CD4-positive, alpha-beta T cell (primary cell): ENCODE measurements around the gene CYP3A5. TPM values are rescaled to one million over a fixed set of nuclear protein-coding genes. Genes with fewer than 3 reads are reported as not detected.

Experiments
- ATAC-seq: fragments of 200-7000 bp; cut with Tn5 transposase; one replicate; pipeline ENCODE4 v1.10.0; 2022; ENCODE audit warnings: mild to moderate bottlenecking; ENCODE audit not compliant: poor library complexity
- CTCF ChIA-PET: fragments of 350-600 bp; sonication (Branson Sonifier 250); formaldehyde crosslinking; loops from one replicate; lab custom pipeline; 2021; ENCODE audit warnings: antibody characterized with exemption, inconsistent platforms; lab: Charles Lee
- POLR2A ChIA-PET: fragments of 350-600 bp; sonication (Branson Sonifier 250); formaldehyde crosslinking; loops from one replicate; lab custom pipeline; 2021; ENCODE audit warnings: antibody characterized with exemption, inconsistent platforms; lab: Charles Lee
- DNase-seq, 14 experiments: peaks; one replicate each; pipeline ENCODE4 v3.0.0-alpha.2; 2013 to 2020; ENCODE audit warnings: mixed read lengths in 2 of 14
- H3K27ac ChIP-seq, 2 donors: one replicate each; pipeline versions ENCODE4 v1.5.1 to v1.7.0; 2013; ENCODE audit warnings: low read length in 2 of 2, low read depth in 1 of 2, mild to moderate bottlenecking in 1 of 2
- H3K27me3 ChIP-seq, 2 experiments: 1 replicate in 1 of 2; 2 replicates in 1 of 2; pipeline versions ENCODE4 v1.6.1 to v1.7.0; 2013; ENCODE audit warnings: low read length in 2 of 2, control low read depth in 1 of 2, mild to moderate bottlenecking in 1 of 2, moderate library complexity in 1 of 2; ENCODE audit not compliant: insufficient read depth in 2 of 2, control insufficient read depth in 1 of 2
- H3K36me3 ChIP-seq: one replicate; pipeline ENCODE4 v1.6.1; 2013; ENCODE audit warnings: low read length, control low read depth; ENCODE audit not compliant: insufficient read depth
- H3K4me1 ChIP-seq: one replicate; pipeline ENCODE4 v1.6.1; 2013; ENCODE audit warnings: low read length, control low read depth; ENCODE audit not compliant: insufficient read depth
- H3K4me3 ChIP-seq: one replicate; pipeline ENCODE4 v1.5.1; 2013; ENCODE audit warnings: mild to moderate bottlenecking, low read length, moderate library complexity
- H3K9me3 ChIP-seq, 2 experiments: 1 replicate in 1 of 2; 2 replicates in 1 of 2; pipeline versions ENCODE4 v1.6.1 to v1.7.0; 2013; ENCODE audit warnings: low read length in 2 of 2, mild to moderate bottlenecking in 2 of 2, control low read depth in 1 of 2, moderate library complexity in 1 of 2; ENCODE audit not compliant: control insufficient read depth in 1 of 2, insufficient read depth in 1 of 2
- H3K27ac Mint-ChIP-seq: one replicate; pipeline ENCODE4 v1.8.0; 2020; ENCODE audit warnings: mixed read lengths
- H3K27me3 Mint-ChIP-seq: one replicate; pipeline ENCODE4 v1.8.0; 2021; ENCODE audit warnings: mixed read lengths
- H3K36me3 Mint-ChIP-seq: one replicate; pipeline ENCODE4 v1.8.0; 2021; ENCODE audit warnings: low read depth, mixed read lengths
- H3K4me1 Mint-ChIP-seq: one replicate; pipeline ENCODE4 v1.8.0; 2021; ENCODE audit warnings: low read depth, mixed read lengths
- H3K4me3 Mint-ChIP-seq: one replicate; pipeline ENCODE4 v1.8.0; 2020; ENCODE audit warnings: mild to moderate bottlenecking, mixed read lengths
- H3K9me3 Mint-ChIP-seq: one replicate; pipeline ENCODE4 v1.8.0; 2020; ENCODE audit warnings: mixed read lengths
- intact Hi-C, 2 experiments: fragments of 100-400 bp; cut with DNase I in 1 of 2; cut with micrococcal nuclease in 1 of 2; formaldehyde crosslinking; loops; one replicate each; pipeline versions ENCODE4 v1.15.1 to v1.9.0; 2023 to 2025; cut with DNase I, micrococcal nuclease
- total RNA-seq, 174 experiments: library from RNA in 2 of 174; stranded (reverse) in 2 of 174; gene quantifications; one replicate each; pipeline ENCODE4 v1.2.3 and lab custom pipeline; 2021 to 2026
- TF ChIP-seq, protein P1 (sequence below): fragments of 200-600 bp; IDR thresholded peaks from one replicate; pipeline ENCODE4 v1.8.0; 2022; ENCODE audit warnings: antibody characterized with exemption, mild to moderate bottlenecking

CYP3A5 gene
- total RNA-seq, 2 experiments from 2014 or later: not detected

DNA sequence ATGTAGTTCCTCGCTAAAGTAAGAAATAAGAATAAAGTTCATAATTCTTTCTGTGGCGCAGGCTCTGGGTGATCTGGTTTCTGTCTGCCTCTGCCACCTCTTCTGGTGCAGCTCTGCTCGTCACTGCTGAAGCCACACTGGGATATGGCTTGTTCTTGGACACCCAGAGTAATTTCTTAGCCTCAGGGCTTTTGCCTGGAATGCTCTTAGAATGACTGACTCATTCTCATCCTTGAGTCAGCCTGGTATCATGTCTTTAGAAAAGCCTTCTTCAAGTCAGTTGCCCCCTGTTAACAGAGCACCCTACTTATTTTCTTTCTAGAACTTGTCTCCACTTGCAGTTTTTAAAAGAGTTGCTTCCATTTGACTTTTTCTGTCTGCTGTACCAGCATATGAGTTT is 61.1 kb downstream of the CYP3A5 start:
- ChIA-PET CTCF (no interaction called here), POLR2A (no interaction called here)
- peaks cover 71% of the 10 kb centered on the region for H3K36me3 Mint-ChIP-seq

DNA sequence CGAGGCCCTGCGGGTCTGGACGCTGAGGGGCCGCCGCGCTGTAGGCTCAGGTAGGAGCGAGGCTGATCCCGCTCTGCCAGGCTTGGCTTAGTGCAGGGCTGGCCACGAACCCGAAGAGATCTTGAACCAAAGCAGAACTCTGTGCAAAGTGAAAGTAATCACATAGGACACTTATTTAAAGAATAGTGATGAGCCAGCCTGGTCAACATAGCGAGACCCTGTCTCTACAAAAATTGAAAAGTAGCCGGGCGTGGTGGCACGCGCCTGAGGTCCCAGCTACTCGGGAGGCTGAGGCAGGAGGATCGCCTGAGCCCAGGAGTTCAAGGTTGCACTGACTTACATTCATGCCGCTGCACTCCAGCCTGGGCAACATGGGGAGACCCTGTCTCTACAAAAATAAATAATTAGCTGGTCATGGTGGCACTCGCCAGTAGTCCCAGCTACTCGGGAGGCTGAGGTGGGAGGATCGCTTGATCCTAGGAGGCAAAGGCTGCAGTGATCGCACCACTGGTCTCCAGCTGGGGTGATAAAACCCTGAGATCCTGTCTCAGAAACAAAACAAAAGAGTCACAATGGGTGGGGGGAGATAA is 62.5 kb downstream of the CYP3A5 start:
- Histone ChIP-seq H3K36me3 (peaks cover 38% of the 10 kb centered on the region), H3K27ac (peak overlapping the region; percentile 78 to 80), H3K27me3 (no peaks in the 10 kb centered on the region), H3K4me1 (peaks cover 23% of the 10 kb centered on the region), H3K4me3 (peak overlapping the region; percentile 96), H3K9me3 (no peaks in the 10 kb centered on the region)
- H3K27ac Mint-ChIP-seq: peak overlapping the region; percentile 92
- TF ChIP-seq, protein P1, sequence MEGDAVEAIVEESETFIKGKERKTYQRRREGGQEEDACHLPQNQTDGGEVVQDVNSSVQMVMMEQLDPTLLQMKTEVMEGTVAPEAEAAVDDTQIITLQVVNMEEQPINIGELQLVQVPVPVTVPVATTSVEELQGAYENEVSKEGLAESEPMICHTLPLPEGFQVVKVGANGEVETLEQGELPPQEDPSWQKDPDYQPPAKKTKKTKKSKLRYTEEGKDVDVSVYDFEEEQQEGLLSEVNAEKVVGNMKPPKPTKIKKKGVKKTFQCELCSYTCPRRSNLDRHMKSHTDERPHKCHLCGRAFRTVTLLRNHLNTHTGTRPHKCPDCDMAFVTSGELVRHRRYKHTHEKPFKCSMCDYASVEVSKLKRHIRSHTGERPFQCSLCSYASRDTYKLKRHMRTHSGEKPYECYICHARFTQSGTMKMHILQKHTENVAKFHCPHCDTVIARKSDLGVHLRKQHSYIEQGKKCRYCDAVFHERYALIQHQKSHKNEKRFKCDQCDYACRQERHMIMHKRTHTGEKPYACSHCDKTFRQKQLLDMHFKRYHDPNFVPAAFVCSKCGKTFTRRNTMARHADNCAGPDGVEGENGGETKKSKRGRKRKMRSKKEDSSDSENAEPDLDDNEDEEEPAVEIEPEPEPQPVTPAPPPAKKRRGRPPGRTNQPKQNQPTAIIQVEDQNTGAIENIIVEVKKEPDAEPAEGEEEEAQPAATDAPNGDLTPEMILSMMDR: no peak
- no peaks in the 10 kb centered on the region for H3K9me3 Mint-ChIP-seq
- H3K4me3 Mint-ChIP-seq: peak overlapping the region; percentile 99
- ChIA-PET POLR2A (interaction anchor here (0.6 to 2.9 kb wide), 7 partner anchors 7 to 117 kb away, joined by 3 to 36 read pairs (median 11); partner anchors contain the start of genes FAM200A, ZKSCAN5, ZNF394 and ZNF655), CTCF (interaction anchor here (0.7 kb wide), 1 partner anchor 10 kb away, joined by 3 read pairs; no protein-coding TSS in a partner anchor)
- H3K36me3 Mint-ChIP-seq: peaks cover 57% of the 10 kb centered on the region
- DNase-seq: no peak
- H3K4me1 Mint-ChIP-seq: peaks cover 45% of the 10 kb centered on the region
- intact Hi-C loops: loop anchor here (2.0 to 10.0 kb wide), 3 partner anchors 60 to 1218 kb away; partner anchors contain the start of genes ZKSCAN5 (in 1 of the 2) and ZNF655 (in 1 of the 2)
- no peaks in the 10 kb centered on the region for H3K27me3 Mint-ChIP-seq
- no peak for ATAC-seq

More for the DNA sequence above, 61.1 kb downstream of the CYP3A5 start:
- Histone ChIP-seq H3K9me3 (no peaks in the 10 kb centered on the region), H3K4me1 (peaks cover 37% of the 10 kb centered on the region), H3K27me3 (no peaks in the 10 kb centered on the region), H3K36me3 (peaks cover 51% of the 10 kb centered on the region), H3K4me3 (no peak overlapping the region), H3K27ac (no peak overlapping the region)
- Mint-ChIP-seq H3K27me3 (no peaks in the 10 kb centered on the region), H3K9me3 (no peaks in the 10 kb centered on the region), H3K4me3 (peak overlapping the region; percentile 99), H3K4me1 (peaks cover 57% of the 10 kb centered on the region), H3K27ac (peak overlapping the region; percentile 92)
- ATAC-seq (no peak), DNase-seq (no peak)
- TF ChIP-seq, protein P1: no peak
- intact Hi-C loops: loop anchor here (5.0 to 10.0 kb wide), 2 partner anchors 61 to 1216 kb away; partner anchors contain the start of gene ZNF655 (in 1 of the 2)

DNA sequence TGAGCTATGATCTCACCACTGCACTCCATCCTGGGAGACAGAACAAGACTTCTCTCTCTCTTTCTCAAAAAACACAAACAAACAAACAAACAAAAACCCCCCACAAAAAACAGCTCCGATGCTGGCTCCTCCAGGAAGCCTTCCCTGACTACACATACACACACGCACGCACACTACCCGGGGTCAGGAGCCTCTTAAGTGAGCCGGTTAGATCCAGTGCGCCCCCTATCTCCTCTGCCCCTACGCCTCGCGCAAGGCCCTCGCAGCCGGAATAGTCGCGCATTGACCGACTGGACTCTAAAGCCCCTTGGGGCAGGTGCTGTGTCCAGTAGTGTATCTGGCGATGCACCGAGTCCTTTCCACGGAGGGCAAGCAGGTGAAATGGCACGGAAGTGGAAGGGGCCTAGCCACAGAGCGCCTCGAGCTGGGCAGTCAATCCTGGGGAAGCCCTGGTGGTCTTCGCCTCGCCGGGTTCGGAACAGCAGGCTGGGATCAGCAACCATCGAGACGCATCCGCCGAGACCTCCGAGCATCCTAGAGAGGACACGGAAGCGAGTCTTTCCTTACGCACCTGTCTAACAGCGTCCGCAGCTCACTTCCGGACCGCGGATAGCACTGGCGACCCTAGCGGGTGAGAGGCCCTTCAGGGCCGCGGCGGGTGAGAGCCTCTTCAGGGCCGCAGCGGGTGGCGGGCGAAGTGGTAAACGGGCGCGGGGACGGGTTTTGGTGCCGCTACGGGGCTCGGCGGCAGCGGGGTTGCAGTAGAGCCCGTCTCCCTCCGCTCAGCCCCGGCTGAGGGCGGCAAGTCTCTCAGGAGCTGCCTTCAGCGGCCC is 63.2 kb downstream of the CYP3A5 start, which contains the start of gene ZSCAN25:
ZSCAN25 (plus strand) TSS at position 588 of the 833 bp plus-strand sequence. CDS start 2,661 bp downstream, outside the sequence.
- intact Hi-C loops: loop anchor here (1.0 to 10.0 kb wide), 5 partner anchors 59 to 1218 kb away; partner anchors contain the start of genes FAM200A (in 1 of the 2), ZKSCAN5 (in 1 of the 2), ZNF394 (in 1 of the 2) and ZNF655 (in 1 of the 2)
- H3K9me3 Mint-ChIP-seq: no peaks in the 10 kb centered on the region

More for the DNA sequence above, 63.2 kb downstream of the CYP3A5 start, which contains the start of gene ZSCAN25:
- TF ChIP-seq, protein P1: no peak
- Mint-ChIP-seq H3K27me3 (no peaks in the 10 kb centered on the region), H3K4me3 (peak within 1 kb of the TSS; percentile 99), H3K27ac (peak within 1 kb of the TSS; percentile 92), H3K4me1 (peaks cover 44% of the 10 kb centered on the region), H3K36me3 (peaks cover 50% of the 10 kb centered on the region)
- ATAC-seq (peak; percentile 94), DNase-seq (peak; percentile 73 to 93 (median 83))
- H3K4me3 ChIP-seq: peak within 1 kb of the TSS; percentile 96
- H3K27me3 ChIP-seq: no peaks in the 10 kb centered on the region
- H3K4me1 ChIP-seq: peaks cover 20% of the 10 kb centered on the region
- ChIA-PET CTCF (interaction anchor here (1.1 kb wide), 1 partner anchor 58 kb away, joined by 3 read pairs; the partner anchor contains the start of gene ZNF655), POLR2A (interaction anchor here (0.6 to 2.9 kb wide), 9 partner anchors 8 to 116 kb away, joined by 3 to 36 read pairs (median 6); partner anchors contain the start of genes FAM200A, ZKSCAN5, ZNF394 and ZNF655)
- H3K36me3 ChIP-seq: peaks cover 32% of the 10 kb centered on the region
- H3K9me3 ChIP-seq: no peaks in the 10 kb centered on the region
- H3K27ac ChIP-seq: peak within 1 kb of the TSS; percentile 78 to 80
